Epithelial cell of esophagus (primary cell): ENCODE measurements around the gene HMGN4.

Experiments used
- DNase-seq: peaks from one replicate; pipeline ENCODE4 v3.0.0; 2010; ENCODE audit warnings: low read depth
- H3K4me3 ChIP-seq: 2 replicates; pipeline ENCODE4 v1.5.1; 2011; ENCODE audit warnings: mild to moderate bottlenecking, low read length, control low read depth
- TF ChIP-seq, protein P1 (sequence below): IDR thresholded peaks from 2 replicates; pipeline ENCODE4 v1.5.1; 2011; ENCODE audit warnings: low read depth, mild to moderate bottlenecking, low read length, control low read depth, inconsistent platforms; ENCODE audit not compliant: insufficient read depth; ENCODE audit errors: missing control alignments

The HMGN4 gene

DNA sequence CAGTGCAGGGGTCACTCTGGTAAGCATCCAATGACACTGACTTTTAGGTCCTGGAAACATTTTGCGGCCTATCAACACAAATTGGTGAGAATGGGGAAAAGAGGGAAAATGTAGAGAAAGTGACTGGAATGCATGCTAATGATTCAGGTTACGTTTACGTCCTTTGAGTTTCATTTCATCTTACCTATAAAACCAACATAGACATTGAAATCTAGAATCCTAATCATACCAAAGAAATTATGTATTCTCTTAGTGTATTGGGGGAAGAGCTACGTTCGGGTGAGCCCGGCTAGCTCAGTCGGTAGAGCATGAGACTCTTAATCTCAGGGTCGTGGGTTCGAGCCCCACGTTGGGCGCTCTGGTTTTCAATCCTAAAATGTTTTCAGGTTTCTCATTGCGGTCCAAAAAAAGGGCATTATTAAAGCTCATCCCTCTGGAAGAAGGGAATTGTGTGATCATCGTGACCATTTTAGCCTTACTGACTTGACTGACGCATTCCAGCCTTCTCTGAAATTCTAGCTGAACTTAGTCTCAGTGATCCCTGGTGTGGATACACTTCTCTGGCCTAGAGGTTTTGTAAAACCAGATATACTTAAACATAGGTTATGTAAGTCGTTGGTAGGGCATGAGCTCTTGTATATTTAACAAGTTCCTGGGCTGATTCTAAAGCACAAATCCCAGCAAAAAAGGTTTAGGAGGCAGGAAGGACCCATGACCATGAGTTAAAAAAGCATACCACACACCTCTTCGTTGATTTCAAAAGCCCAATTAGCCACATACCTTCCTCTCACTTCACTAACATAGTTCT lies 18.3 kb downstream of the HMGN4 start:
- DNase-seq: peak; percentile 79
- TF ChIP-seq, protein P1, sequence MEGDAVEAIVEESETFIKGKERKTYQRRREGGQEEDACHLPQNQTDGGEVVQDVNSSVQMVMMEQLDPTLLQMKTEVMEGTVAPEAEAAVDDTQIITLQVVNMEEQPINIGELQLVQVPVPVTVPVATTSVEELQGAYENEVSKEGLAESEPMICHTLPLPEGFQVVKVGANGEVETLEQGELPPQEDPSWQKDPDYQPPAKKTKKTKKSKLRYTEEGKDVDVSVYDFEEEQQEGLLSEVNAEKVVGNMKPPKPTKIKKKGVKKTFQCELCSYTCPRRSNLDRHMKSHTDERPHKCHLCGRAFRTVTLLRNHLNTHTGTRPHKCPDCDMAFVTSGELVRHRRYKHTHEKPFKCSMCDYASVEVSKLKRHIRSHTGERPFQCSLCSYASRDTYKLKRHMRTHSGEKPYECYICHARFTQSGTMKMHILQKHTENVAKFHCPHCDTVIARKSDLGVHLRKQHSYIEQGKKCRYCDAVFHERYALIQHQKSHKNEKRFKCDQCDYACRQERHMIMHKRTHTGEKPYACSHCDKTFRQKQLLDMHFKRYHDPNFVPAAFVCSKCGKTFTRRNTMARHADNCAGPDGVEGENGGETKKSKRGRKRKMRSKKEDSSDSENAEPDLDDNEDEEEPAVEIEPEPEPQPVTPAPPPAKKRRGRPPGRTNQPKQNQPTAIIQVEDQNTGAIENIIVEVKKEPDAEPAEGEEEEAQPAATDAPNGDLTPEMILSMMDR: no peak
- no peak overlapping the region for H3K4me3 ChIP-seq

DNA sequence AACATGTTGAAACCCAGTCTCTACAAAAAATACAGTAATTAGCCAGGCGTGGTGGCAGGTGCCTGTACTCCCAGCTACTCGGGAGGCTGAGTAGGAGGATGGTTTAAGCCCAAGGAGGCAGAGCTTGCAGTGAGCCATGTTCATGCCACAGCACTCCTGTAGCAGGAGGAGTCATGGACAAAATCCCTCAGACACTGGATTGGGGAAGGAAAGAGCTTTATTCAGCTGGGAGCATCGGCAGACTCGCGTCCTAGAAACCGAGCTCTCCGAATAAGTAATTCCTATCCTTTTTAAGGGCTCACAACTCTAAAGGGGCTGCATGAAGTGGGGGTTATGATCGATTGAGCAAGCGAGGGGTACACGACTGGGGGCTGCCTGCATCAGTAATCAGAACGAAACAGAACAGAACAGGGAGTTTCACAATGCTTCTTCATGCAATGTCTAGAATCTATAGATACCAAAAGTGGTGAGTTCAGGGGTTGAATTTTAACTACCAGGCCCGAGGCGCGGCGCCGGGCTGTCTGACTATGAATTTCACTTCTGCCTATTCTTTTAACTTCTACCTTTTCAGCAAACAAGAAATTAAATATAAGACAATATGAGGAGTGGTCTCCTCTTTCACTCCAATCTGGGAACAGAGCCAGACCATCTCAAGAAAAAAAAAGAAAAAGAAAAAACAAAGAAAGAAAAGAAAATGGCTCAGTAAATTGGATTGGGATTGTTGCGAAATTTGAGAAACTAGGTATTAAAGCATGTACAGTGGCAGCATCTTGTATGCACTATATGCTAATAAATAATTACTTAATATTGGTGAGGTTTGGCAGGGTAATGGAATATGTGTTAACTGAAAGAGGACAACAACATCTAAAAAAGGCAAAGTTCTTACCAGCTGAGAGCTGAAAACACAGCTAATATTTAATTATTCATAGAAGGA lies 23.6 kb downstream of the HMGN4 start:
- TF ChIP-seq, protein P1: no peak
- DNase-seq: no peak
- H3K4me3 ChIP-seq: no peak overlapping the region

DNA sequence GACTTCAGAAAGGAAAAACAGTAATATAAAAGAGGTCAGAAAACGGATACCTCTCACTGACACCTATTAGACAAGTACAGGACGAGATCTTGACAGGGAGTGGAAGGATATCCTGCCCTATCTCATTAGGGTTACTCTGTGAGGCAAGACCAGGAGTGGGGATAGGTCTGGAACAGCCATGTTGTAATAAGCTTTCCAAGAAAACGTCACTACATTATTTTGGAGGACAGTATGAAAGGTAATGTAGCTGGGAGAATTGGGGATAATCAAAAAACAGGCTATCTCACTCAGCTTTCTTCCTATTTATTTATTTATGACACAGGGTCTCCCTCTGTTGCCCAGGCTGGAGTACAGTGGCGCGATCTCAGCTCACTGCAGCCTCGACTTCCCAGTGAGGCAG lies 25.3 kb downstream of the HMGN4 start:
- TF ChIP-seq, protein P1: no peak
- DNase-seq: no peak
- H3K4me3 ChIP-seq: no peak overlapping the region

DNA sequence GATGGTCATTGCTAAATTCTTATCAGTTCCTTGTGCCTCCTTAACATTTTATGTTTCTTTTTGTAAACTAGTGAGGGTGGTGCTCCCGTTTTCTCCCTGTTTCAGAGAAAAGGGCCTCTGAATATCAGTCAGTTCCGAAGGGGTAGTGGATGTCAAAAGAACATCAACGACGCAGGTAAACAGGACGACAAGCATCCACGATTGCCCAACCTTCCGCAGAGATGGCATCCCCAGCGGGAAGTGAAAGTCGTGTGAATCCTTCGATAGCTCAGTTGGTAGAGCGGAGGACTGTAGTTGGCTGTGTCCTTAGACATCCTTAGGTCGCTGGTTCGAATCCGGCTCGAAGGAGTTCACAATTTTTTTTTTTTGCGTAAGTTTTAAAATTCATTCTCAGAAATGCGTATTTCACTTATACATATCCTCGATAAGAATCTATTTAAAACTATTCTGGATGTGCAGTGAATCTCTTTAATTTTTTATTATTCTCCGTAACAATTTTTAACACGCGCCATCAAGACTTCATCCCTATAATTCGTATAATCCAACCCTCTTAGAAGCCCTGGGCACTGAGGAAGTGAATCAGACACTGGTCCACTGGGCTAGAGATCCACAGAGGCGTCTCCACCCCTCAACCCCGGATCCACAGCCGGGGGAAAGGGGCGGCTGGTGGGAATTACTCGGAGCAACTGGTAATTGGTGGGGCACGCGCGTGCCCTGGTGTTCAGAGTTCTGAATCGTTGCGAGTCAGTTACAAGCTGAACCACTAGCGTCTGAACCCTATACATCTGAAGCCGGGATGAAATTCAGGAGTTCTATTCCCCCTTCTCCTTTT lies 30.7 kb downstream of the HMGN4 start:
- H3K4me3 ChIP-seq: peak overlapping the region; percentile 77
- peak; percentile 91 for DNase-seq
- TF ChIP-seq, protein P1: peak; percentile 47

DNA sequence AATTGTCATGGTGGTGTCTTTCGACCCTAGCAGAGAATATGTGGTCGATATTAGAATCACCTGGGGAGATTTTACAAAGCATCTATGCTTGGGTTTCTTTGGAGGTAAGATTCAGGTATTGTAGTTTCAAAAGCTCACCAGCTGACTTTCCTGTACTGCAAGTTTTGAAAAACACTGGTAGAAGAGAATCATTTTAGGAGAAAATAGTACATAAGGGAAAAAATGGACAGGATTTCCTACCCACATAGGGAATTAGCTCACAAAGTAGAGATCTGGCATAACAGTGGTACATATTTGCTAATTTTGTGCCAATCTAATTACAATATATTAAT lies 31.2 kb downstream of the HMGN4 start:
- DNase-seq: peak; percentile 20
- peak overlapping the region; percentile 77 for H3K4me3 ChIP-seq
- TF ChIP-seq, protein P1: no peak

DNA sequence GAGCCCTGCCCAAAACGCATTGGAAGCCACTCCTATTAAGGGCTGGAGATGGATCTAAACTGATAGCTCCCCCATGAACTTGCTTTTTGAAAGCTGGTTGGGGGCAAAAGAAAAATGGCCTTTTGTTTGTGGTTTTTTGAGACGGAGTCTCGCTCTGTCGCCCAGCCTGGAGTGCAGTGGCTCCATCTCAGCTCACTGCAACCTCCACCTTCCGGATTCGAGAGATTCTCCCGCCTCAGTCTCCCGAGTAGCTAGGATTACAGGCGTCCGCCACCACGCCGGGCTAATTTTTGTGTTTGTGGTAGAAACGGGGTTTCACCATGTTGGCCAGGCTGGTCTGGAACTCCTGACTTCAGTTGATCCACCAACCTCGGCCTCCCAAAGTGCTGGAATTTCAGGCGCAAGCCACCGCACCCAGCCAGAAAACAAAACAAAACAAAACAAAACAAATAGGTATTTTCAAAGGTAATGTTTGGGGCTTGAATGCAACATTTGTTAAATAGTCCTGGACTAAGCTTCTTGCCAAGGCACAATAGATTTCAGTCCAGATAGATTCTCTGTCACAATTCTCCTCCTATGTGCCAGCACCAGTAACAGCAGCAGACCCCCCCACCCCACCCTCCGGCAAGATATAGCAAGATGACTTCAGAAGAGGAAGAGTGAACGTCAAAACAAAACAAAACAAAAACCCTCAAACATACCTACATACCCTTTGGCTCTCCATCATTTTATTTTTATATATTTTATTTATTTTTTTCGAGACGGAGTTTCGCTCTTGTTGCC lies 32.1 kb downstream of the HMGN4 start:
- TF ChIP-seq, protein P1: no peak
- no peak for DNase-seq
- H3K4me3 ChIP-seq: no peak overlapping the region
